HG03139 (cell line): ENCODE results near the gene PPP1R36.
"Not testable (repeated sequence)": the region's sequence is repeated elsewhere in the genome, so short reads cannot be mapped to it uniquely, and the experiment has no call there.

Experiments used
- ATAC-seq: cut with Tn5 transposase; IDR thresholded peaks from one replicate; pipeline ENCODE4 v1.9.1; 2021; ENCODE audit not compliant: unreplicated experiment

The PPP1R36 gene

GRCh38 chr14:64518229-64518628, 31.5 kb upstream of the PPP1R36 start:
- no peak for ATAC-seq

GRCh38 chr14:64520699-64521098, 29.1 kb upstream of the PPP1R36 start:
- ATAC-seq, result no peak

- no peak for ATAC-seq
Observed at GRCh38 chr14:64522591-64523355, 27.0 kb upstream of the PPP1R36 start.

GRCh38 chr14:64525354-64525753, 24.4 kb upstream of the PPP1R36 start:
- no peak for ATAC-seq

GRCh38 chr14:64531567-64531966, 18.2 kb upstream of the PPP1R36 start:
- ATAC-seq, result no peak

- no peak for ATAC-seq
Observed at GRCh38 chr14:64536488-64537245, 13.1 kb upstream of the PPP1R36 start.

- ATAC-seq, result peak; percentile 92
Observed at GRCh38 chr14:64540208-64541202, 9.3 kb upstream of the PPP1R36 start, which contains the start of gene HSPA2. Gene HSPA2, plus strand, starts transcription at chr14:64540741. Its CDS starts 109 bp downstream, at chr14:64540850.

- no peak for ATAC-seq
Observed at GRCh38 chr14:64541261-64541971, 8.3 kb upstream of the PPP1R36 start.

GRCh38 chr14:64541972-64542835, 7.6 kb upstream of the PPP1R36 start:
- ATAC-seq, result no peak

- no peak for ATAC-seq
Observed at GRCh38 chr14:64542836-64543201, 6.9 kb upstream of the PPP1R36 start.

GRCh38 chr14:64544607-64545312, 5.0 kb upstream of the PPP1R36 start:
- no peak for ATAC-seq

GRCh38 chr14:64549016-64549415, 745 bp upstream of the PPP1R36 start:
- ATAC-seq, result no peak

- no peak for ATAC-seq
Observed at GRCh38 chr14:64550621-64551333, 1.0 kb downstream of the PPP1R36 start.

- no peak for ATAC-seq
Observed at GRCh38 chr14:64554556-64554955, 4.8 kb downstream of the PPP1R36 start.

- ATAC-seq, result no peak
Observed at GRCh38 chr14:64556526-64556925, 6.8 kb downstream of the PPP1R36 start.

- not testable (repeated sequence) for ATAC-seq
Observed at GRCh38 chr14:64558216-64558615, 8.5 kb downstream of the PPP1R36 start.

GRCh38 chr14:64561631-64562030, 11.9 kb downstream of the PPP1R36 start:
- ATAC-seq, result no peak

- ATAC-seq, result no peak
Observed at GRCh38 chr14:64562436-64562835, 12.7 kb downstream of the PPP1R36 start.
